ENCODE data around the gene SALL4. TPM values are rescaled to one million over a fixed set of nuclear protein-coding genes. Genes with fewer than 3 reads are reported as not detected.
"Not testable (repeated sequence)": the region's sequence is repeated elsewhere in the genome, so short reads cannot be mapped to it uniquely, and the experiment has no call there.

SALL4 gene
- total RNA-seq, 1 donor from 2014 or later, result 91.1 TPM

- H3K36me3 Mint-ChIP-seq (ENCODE audit: low read depth), result no peaks in the 10 kb centered on the region
- no peak for DNase-seq (ENCODE audit: low read depth, low spot score)
- H3K27me3 Mint-ChIP-seq (ENCODE audit: low read depth), result no peaks in the 10 kb centered on the region
- H3K4me1 Mint-ChIP-seq, result peaks cover 5% of the 10 kb centered on the region
- TF ChIP-seq CTCF (conservative IDR thresholded peaks at IDR 0.05), result no peak
- no peaks in the 10 kb centered on the region for H3K9me3 Mint-ChIP-seq
- no peak overlapping the region for H3K4me3 Mint-ChIP-seq
- no peak overlapping the region for H3K27ac Mint-ChIP-seq (ENCODE audit: unreplicated experiment)
Observed at GRCh38 chr20:51747182-51747911, 55.0 kb downstream of the SALL4 start.

- no peak overlapping the region for H3K27ac Mint-ChIP-seq (ENCODE audit: unreplicated experiment)
- no peak for DNase-seq (ENCODE audit: low read depth, low spot score)
- no peaks in the 10 kb centered on the region for H3K9me3 Mint-ChIP-seq
- TF ChIP-seq CTCF (conservative IDR thresholded peaks at IDR 0.05), result no peak
- H3K4me1 Mint-ChIP-seq, result peaks cover 5% of the 10 kb centered on the region
- H3K27me3 Mint-ChIP-seq (ENCODE audit: low read depth), result no peaks in the 10 kb centered on the region
- H3K36me3 Mint-ChIP-seq (ENCODE audit: low read depth), result no peaks in the 10 kb centered on the region
- no peak overlapping the region for H3K4me3 Mint-ChIP-seq
Observed at GRCh38 chr20:51745804-51746203, 56.5 kb downstream of the SALL4 start.

- Mint-ChIP-seq H3K4me1 (peaks cover 7% of the 10 kb centered on the region), H3K36me3 (ENCODE audit: low read depth) (no peaks in the 10 kb centered on the region)
- no peak for TF ChIP-seq CTCF (conservative IDR thresholded peaks at IDR 0.05)
Observed at GRCh38 chr20:51740838-51741237, 61.5 kb downstream of the SALL4 start.

GRCh38 chr20:51740308-51740707, 62.0 kb downstream of the SALL4 start:
- H3K27ac Mint-ChIP-seq (ENCODE audit: unreplicated experiment); DNase-seq (ENCODE audit: low read depth, low spot score); H3K9me3 Mint-ChIP-seq; H3K4me1 Mint-ChIP-seq; H3K36me3 Mint-ChIP-seq (ENCODE audit: low read depth); H3K27me3 Mint-ChIP-seq (ENCODE audit: low read depth); H3K4me3 Mint-ChIP-seq: not testable (repeated sequence)

More at GRCh38 chr20:51740838-51741237, 61.5 kb downstream of the SALL4 start:
- Mint-ChIP-seq H3K9me3 (no peaks in the 10 kb centered on the region), H3K4me3 (no peak overlapping the region), H3K27ac (ENCODE audit: unreplicated experiment) (peak overlapping the region; percentile 12), H3K27me3 (ENCODE audit: low read depth) (no peaks in the 10 kb centered on the region)
- no peak for DNase-seq (ENCODE audit: low read depth, low spot score)

- H3K4me3 Mint-ChIP-seq, result no peak overlapping the region
- H3K36me3 Mint-ChIP-seq (ENCODE audit: low read depth), result no peaks in the 10 kb centered on the region
- no peaks in the 10 kb centered on the region for H3K27me3 Mint-ChIP-seq (ENCODE audit: low read depth)
- H3K27ac Mint-ChIP-seq (ENCODE audit: unreplicated experiment), result peak overlapping the region; percentile 43
- DNase-seq (ENCODE audit: low read depth, low spot score), result no peak
- no peak for TF ChIP-seq CTCF (conservative IDR thresholded peaks at IDR 0.05)
- H3K9me3 Mint-ChIP-seq, result no peaks in the 10 kb centered on the region
- peaks cover 14% of the 10 kb centered on the region for H3K4me1 Mint-ChIP-seq
Observed at GRCh38 chr20:51739722-51740249, 62.5 kb downstream of the SALL4 start.

- H3K4me1 Mint-ChIP-seq, result peaks cover 15% of the 10 kb centered on the region
- H3K27ac Mint-ChIP-seq (ENCODE audit: unreplicated experiment), result no peak overlapping the region
- H3K27me3 Mint-ChIP-seq (ENCODE audit: low read depth), result no peaks in the 10 kb centered on the region
- DNase-seq (ENCODE audit: low read depth, low spot score), result no peak
- H3K36me3 Mint-ChIP-seq (ENCODE audit: low read depth), result peaks cover 3% of the 10 kb centered on the region
- no peaks in the 10 kb centered on the region for H3K9me3 Mint-ChIP-seq
- H3K4me3 Mint-ChIP-seq, result no peak overlapping the region
- TF ChIP-seq CTCF (conservative IDR thresholded peaks at IDR 0.05), result no peak
Observed at GRCh38 chr20:51738877-51739447, 63.4 kb downstream of the SALL4 start.

- not testable (repeated sequence) for H3K4me3 Mint-ChIP-seq; H3K27ac Mint-ChIP-seq (ENCODE audit: unreplicated experiment); H3K9me3 Mint-ChIP-seq; H3K36me3 Mint-ChIP-seq (ENCODE audit: low read depth); DNase-seq (ENCODE audit: low read depth, low spot score); H3K27me3 Mint-ChIP-seq (ENCODE audit: low read depth)
- peaks cover 15% of the 10 kb centered on the region for H3K4me1 Mint-ChIP-seq
Observed at GRCh38 chr20:51738261-51738660, 64.1 kb downstream of the SALL4 start.

All from neural crest cell (in vitro differentiated cells).